ENCODE results near the gene CYP27B1.
A peak's percentile ranks its signal among the peaks of the same experiment; 100 is the strongest.

CYP27B1 gene

GRCh38 chr12:57765003-57765697, 1.7 kb downstream of the CYP27B1 start:
- no peak for DNase-seq

DNA sequence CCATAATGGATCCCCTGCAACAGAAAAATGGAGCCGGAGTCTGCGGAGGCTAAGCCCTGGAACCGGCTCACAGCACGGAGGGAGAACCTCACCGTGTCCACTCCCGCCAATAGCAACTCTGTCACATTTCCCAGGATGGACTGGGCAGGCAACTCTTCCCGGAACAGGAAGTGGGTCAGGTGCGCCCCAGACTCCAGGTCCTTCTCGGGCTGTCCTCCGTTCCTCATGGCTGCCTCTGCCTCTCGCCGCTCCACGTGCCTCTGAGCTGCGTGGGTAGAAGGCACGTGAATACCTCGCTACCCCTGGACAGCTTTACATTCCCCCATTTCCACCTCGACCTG, 2.2 kb downstream of the CYP27B1 start:
- DNase-seq = no peak

- DNase-seq = no peak
Observed at GRCh38 chr12:57763881-57764661, 2.8 kb downstream of the CYP27B1 start.

GRCh38 chr12:57762463-57762862, 4.4 kb downstream of the CYP27B1 start:
- no peak for DNase-seq

DNA sequence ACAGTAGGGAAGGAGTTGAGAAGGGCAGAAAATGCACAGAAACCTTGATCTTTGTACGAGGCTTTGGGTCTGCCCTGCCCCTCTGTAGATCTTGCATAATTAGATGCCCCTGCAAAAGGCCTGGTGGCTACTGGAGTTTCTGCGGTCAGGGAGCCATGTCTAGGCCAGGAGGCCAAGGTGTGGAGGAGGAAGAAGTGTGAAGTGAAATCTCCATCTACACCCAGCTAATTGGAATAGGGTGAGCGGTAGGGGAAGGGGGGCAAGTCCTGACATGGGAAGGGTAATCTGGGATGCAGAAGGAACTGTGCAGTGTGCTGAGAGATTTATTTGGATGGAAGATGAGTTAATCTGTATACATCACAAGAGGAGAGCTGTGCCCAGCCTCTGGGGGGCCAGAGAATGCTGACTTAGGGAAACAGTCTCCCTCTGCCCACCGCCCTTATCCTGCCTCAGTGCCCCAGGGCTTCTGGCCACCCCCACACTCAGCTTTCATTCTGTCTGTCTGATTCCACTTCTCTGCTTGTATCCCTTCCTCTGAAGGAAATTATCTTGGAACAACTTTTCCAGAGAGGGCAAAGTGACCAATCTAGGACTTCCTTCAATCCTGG, 5.4 kb downstream of the CYP27B1 start:
- no peak for DNase-seq

DNA sequence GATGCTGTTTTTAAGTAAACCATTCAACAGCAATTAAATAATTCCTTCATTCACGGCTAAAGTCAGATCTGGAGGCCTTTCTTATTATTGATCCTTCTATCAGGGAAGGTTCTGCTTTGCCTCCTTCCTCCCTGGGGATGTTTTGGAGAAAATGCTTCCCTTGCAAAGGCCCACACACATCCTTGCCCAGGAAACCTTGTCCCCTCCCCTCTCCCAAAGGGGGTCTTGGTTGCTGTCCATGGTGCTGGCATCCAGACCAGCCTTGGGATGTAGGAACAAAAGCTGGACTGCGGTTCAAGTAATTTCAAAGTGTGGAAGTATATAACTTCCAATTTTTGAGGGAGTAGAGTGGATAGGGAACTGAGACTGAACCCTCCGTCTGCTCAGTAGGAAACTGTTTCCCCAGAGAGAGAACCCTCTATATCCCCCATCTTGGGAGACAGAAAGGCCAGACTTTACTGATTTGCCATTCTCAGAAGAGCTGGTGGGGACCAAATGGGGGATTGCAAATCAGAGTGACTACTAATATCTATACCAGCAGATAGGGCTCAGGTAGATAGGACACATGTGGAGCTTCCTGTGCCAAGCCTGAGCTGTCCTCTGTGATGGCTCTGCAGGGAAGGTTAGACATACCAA, 6.4 kb downstream of the CYP27B1 start:
- DNase-seq = no peak

- no peak for DNase-seq
Observed at GRCh38 chr12:57759360-57759980, 7.4 kb downstream of the CYP27B1 start.

GRCh38 chr12:57758552-57759359, 8.1 kb downstream of the CYP27B1 start:
- DNase-seq = no peak

GRCh38 chr12:57757771-57758170, 9.1 kb downstream of the CYP27B1 start:
- DNase-seq = no peak

GRCh38 chr12:57756406-57757341, 10.2 kb downstream of the CYP27B1 start:
- DNase-seq = no peak

DNA sequence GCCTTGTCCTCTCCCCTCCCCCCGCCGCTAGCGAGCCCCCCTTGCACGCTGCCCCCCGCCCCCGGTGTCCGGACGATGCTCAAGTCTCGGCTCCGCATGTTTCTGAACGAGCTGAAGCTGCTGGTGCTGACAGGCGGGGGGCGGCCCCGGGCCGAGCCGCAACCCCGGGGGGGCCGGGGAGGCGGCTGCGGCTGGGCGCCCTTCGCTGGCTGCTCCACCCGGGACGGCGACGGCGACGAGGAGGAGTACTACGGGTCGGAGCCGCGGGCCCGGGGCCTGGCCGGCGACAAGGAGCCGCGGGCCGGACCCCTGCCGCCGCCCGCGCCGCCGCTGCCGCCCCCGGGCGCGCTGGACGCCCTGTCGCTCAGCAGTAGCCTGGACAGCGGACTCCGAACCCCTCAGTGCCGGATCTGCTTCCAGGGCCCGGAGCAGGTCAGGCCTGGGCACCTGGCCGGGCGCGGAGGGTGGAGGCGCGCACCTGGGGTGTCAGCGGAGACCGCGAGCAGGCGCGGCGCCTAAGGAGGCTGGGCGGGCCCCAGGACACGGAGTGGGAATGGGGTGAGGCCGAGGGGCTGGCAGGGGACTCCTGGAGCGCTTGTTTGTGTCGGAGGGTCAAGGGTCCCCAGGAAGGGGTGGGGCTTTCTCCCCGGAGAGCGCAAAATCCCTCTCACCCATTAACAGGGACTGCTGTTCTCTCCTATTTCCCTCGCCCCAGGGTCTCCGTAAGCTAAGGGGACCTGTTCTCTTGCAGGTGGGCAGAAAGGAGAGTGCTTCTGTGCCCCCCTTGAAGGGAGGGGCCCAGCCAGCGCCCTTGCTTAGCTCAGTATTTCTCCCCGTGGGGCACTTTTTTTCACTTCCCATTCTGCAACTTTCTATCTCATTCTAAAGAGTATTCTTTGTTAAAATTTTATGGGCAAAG, 11.2 kb downstream of the CYP27B1 start:
- DNase-seq = no peak

GRCh38 chr12:57755194-57755453, 11.8 kb downstream of the CYP27B1 start:
- no peak for DNase-seq

DNA sequence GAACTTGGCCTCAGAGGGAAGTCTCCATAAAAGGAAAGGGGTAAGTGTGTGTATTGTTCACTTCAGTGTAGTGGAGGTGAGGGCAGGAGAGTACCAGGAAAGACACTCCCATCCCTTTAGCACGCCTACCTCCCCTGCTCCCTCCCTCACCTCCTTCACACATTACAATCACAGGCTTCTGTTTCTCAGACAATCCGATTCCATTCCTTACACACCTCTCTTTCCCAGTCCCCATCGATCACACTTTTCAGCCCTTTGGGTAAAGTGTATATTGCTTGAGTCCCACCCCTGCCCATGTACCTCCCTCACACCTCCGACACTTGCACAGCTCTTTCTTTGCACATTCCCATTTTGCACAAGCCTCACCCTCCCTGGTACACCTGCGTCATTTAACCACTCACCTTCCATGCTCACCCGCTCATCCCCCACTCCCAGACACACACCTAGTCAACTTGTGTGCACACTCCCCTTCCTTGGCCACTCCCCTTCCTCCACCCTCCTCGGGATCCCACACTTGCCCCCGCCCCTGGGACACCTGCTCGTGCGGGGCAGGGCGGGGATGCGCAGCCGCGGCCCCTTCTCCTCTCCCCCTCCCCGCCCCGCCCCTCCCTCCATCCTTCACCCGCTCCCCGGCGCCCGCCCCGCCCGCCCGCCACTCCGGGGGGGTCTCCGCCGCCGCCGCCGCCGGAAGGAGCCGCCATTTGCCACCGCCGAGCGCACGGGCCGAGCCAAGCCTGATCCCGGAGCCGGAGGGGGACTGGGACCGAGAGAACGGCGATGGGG, 12.3 kb downstream of the CYP27B1 start, which contains the start of gene MARCHF9:
Gene MARCHF9 (plus strand): TSS at position 693 of the 783 bp plus-strand sequence. CDS start 426 bp downstream, outside the sequence.
- peak; percentile 29 for DNase-seq

- DNase-seq = no peak
Observed at GRCh38 chr12:57753756-57754337, 13.0 kb downstream of the CYP27B1 start.

DNA sequence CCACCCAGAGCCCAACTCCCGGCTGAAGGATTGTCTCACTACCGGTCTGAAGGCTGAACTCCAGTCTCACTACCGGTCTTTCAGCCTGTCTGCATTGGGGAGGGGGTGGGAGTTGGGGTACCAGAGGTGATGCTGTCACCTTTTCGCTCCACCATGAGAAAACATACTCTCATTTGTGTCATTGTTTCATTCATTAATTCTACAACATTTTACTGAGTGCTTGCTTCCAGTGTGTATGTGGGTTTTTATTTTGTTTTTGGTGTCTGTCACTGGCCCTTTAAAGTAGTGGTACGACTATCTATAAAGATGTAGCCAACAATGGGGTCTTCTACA, 14.2 kb downstream of the CYP27B1 start:
- no peak for DNase-seq

- DNase-seq = peak; percentile 97
Observed at GRCh38 chr12:57751788-57752667, 14.8 kb downstream of the CYP27B1 start, which contains the start of gene CDK4. CDK4 (minus strand) TSS chr12:57752310; CDS start chr12:57751717, 593 bp downstream.

GRCh38 chr12:57751432-57751787, 15.5 kb downstream of the CYP27B1 start:
- no peak for DNase-seq

All from NCI-H2081 treated with DMSO at 0.1 percent for 48 hours (cell line).